GM21576 (cell line): ENCODE results near the gene AIFM1.

Source experiments
- ATAC-seq: cut with Tn5 transposase; IDR thresholded peaks from one replicate; pipeline ENCODE4 v1.9.1; 2021; ENCODE audit warnings: mild to moderate bottlenecking, moderate library complexity; ENCODE audit not compliant: unreplicated experiment

AIFM1 gene

DNA sequence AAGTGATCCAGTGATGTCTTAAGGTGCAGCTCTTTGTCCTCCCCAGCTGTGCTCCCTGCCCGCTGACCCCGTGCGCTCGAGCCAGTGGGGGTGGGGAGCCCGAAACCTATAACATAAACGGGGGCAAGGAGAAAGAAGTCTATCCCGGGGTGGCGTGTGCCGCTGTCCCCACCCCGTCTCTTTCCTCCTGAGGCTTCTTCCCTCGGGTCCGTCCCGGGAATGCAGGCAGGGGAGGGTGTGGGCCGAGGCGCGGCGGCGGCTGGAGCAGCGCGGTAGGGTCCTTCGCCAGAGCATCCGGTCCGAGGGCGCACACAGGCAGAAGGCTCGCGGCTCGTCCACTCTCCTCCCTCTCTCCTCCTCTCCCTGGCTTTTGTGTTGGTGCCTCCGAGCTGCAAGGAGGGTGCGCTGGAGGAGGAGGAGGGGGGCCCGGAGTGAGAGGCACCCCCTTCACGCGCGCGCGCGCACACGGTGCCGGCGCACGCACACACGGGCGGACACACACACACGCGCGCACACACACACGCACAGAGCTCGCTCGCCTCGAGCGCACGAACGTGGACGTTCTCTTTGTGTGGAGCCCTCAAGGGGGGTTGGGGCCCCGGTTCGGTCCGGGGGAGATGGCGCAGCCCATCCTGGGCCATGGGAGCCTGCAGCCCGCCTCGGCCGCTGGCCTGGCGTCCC is 5.9 kb upstream of the AIFM1 start, which contains the start of gene RAB33A:
RAB33A (plus strand) TSS at position 517 of the 681 bp plus-strand sequence; CDS start at position 618, 101 bp downstream.
- peak; percentile 5 for ATAC-seq

GRCh38 chrX:130170752-130171445 is 5.3 kb upstream of the AIFM1 start:
- ATAC-seq = peak; percentile 69

DNA sequence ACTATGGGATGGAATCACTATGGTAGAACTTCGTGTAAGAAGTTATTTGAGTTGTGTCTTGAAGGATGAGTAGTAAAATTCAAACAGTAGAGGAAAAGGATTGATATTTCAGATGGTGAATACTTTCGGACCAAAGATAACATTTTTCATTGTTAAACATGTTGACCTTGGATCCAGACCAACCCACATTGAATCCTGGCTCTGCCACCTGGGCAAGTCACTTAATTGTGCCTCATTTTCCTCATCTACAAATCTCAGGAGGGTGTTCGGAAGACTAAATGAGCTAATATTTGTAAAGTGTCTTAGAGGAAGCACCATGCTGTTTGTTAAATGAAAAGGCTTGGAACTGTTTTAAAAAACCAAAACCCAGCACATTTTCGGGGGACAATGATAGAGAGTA is 1.4 kb upstream of the AIFM1 start:
- ATAC-seq = no peak

- no peak for ATAC-seq
These were observed 799 bp upstream of the AIFM1 start for GRCh38 chrX:130166503-130166777.

GRCh38 chrX:130165181-130165702 is 399 bp downstream of the AIFM1 start:
- ATAC-seq = no peak

DNA sequence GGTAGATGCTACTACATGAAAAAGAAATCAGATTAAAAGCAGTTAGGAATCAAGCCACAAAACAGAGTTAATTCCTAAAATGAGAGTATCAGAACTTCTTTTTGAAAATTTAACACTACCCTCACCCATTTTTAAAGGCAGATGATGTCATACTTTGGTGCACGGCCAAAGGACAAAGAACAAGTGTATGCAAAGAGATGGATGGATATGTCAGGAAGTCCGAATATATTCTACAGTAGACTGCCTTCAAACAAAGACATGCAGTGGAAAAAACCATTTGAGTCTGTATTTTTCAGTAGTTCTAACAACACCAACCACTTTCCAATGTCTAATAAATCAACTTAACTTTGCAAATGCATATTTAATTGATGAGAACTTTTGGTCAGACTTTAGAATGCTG is 2.2 kb downstream of the AIFM1 start:
- ATAC-seq = no peak

DNA sequence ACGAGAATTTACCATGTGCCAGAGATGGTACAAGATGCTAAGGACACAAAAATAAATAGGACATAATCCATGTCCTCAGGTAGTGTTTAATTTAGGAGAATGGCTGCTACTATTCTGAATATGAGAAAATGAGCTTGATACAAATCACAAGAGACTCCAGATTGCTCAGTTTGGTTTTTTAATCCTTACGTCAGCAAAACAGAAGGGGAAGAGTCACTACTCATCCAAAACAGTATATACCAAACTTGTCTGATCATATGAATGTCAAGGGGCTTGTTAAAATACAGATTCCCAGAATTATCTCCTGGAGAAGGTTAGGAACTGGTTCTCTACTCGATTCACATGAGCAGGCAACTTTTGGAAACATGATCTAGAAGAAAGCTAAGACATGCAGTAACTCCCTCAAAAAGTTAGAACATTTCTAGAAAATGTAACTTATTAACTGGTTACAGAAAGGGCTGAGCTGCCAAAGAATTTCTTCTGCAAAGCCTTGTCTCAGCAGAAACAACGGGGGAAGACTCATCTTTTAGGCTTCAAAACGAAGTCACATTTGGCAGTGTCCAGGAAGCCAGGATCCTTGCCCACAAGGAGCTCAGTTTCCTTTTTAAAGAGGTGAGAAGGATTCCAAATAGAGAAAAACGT is 3.4 kb downstream of the AIFM1 start:
- ATAC-seq = no peak

DNA sequence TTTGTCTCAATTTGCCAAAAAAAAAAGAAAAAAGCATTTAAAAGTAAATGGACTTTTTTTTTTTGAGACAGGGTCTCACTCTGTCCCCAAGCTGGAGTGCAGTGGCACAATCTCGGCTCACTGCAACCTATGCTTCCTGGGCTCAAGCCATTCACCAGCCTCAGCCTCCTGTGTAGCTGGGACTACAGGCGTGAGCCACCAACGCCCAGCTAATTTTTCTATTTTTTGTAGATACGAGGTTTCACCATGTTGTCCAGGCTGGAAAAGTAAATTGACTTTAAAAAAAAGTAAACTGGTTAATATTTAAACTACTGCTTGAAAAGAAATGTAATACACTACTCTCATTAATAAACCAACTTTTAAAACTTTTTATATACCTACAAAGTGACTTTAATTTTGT is 5.9 kb downstream of the AIFM1 start:
- no peak for ATAC-seq

- no peak for ATAC-seq
These were observed 7.3 kb downstream of the AIFM1 start for GRCh38 chrX:130158311-130158710.

DNA sequence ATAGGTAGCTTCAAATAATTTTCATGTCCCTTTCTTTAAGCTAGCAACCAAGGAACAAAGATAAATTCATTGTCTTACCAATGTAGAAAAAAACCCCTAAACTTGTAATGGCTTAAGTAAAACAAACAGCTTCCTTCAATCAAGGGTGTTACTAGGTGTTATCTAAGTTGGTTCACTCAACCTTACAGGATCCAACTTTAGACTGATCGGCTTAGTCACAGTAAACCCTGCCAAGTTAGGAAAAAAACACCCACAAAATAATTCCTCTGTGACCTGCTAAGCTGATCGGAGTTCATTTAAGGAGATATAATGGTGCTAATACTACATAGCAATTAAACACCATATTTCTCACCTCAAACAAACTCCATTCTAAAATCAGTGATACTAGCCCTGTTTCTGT is 10.1 kb downstream of the AIFM1 start:
- no peak for ATAC-seq

GRCh38 chrX:130147631-130148030 is 18.0 kb downstream of the AIFM1 start:
- no peak for ATAC-seq

GRCh38 chrX:130145123-130145522 is 20.5 kb downstream of the AIFM1 start:
- no peak for ATAC-seq

DNA sequence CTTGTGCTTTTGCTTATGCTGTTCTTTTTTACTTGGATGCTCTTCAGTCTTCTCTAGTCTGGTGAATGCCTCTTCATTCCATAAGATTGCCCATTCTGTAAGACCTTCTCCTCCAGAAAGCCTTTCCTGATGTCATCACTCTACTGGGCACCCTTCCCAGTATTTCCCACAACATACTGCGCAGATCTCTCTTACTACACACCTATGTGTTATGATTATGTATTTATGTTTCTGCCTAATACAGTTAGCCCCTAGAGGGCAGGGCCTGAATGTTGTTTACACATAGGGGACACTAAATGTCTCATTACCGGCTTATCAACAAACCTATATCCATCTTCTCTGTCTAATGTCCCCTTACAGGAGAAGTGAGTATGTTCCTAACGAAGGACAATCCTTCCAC is 21.1 kb downstream of the AIFM1 start:
- ATAC-seq = no peak

- ATAC-seq = no peak
These were observed 26.0 kb downstream of the AIFM1 start for GRCh38 chrX:130139474-130140201.

GRCh38 chrX:130136961-130137360 is 28.7 kb downstream of the AIFM1 start:
- ATAC-seq = no peak

- no peak for ATAC-seq
These were observed 29.1 kb downstream of the AIFM1 start for GRCh38 chrX:130136496-130136895.

DNA sequence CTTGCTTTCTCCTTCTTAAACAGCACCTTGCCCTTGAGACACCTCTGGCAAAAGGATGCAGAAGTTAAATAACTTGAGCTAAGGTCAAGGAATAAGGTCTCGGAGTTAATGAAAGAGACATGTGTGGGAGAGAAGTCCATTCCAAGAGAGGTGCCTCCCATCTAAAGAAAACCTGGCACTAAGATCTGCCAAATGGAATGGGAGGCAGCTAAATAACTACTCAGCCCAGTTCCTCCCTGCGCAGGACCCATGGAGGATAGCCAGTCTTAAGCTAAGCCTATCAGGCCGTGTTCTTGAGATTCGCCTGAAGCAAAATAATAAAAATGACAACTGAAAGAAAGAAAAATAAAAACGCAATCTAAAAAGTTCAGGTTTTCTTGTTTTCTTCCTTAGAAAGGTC is 34.7 kb downstream of the AIFM1 start:
- no peak for ATAC-seq

DNA sequence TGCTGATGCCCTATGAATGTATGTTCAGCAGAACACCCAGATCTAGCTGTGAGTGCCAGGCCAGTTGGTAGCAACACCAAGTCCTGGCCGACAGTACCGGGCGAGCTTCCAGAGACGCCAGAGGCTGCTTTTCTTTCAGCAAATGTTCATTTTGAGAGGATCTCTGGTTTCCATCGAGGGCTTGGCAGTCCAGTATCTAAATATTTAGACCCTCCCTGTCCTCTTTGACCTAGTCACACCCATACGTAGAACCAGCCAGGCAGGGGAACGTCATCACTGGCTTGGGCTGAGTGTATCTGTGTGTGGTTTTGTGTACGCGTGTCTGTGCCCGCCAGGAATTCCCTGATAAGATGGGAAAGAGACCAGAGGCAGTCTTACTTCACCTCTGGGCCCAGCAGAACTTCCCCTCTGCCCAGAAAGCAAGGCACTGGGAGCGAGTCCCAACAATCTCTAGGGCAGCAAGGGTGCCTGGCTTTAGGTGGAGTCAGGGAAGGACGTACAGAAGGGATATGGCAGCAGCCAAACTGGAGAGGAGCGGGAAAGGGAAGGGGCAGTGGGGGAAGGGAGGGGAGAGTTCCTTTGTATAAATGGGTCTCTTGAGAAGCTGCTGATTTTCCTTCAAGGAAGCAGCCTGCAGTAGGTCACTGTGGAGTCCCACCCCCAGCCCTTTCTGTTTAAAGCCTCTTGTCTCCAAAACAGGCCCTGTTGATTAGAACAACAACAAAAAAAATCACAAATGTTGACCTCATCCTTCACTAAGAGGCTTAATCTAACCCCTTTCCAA is 40.4 kb downstream of the AIFM1 start:
- no peak for ATAC-seq

DNA sequence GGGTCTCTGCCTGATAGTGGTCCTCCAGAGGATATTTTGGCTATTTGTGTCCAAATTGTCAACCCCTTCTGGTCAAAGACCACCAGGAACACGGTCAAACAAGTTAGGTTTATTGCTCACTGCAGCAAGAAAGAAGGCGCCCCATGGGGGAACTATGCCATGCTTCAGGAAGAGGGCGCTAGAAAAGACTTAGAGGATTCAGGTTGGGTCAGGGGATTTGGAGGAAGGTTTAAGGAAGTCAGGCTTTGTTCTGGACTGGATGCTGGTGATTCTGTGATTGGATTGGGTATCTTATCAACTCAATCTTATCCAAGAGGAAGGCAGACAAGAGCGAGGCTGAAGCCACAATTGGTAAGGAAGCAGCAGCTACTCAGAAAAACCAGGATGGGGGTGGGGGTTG is 41.1 kb downstream of the AIFM1 start:
- no peak for ATAC-seq

DNA sequence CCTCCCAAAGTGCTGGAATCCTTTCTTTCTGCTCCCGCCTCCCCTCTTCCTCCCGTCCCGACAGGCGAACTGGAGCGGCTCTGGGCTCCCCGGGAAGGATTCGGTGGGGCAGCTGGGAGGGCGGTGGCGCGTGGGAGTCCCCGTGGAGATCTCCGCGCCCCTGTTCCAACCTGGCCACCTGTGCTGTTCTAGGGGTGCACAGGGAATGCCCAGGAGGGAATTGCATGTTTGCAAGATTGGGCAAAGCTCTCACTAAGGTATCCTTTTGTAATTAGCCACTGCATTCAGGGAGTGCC is 44.2 kb downstream of the AIFM1 start:
- ATAC-seq = no peak
